SK-N-MC (cell line): ENCODE measurements around the gene TACC2.
"Not testable (repeated sequence)": the region's sequence is repeated elsewhere in the genome, so short reads cannot be mapped to it uniquely, and the experiment has no call there.

Experiments used
- DNase-seq: peaks from one replicate; pipeline ENCODE4 v3.0.0-alpha.2; 2011; ENCODE audit warnings: low read depth, low spot score
- H3K27ac ChIP-seq: fragments of 200-600 bp; sonication (generic); 2 replicates; pipeline ENCODE4 v1.5.1; 2016; ENCODE audit warnings: mixed run types
- H3K36me3 ChIP-seq: fragments of 200-600 bp; sonication (generic); 2 replicates; pipeline ENCODE4 v1.6.1; 2017; ENCODE audit warnings: antibody characterized with exemption, low read length, mixed read lengths; ENCODE audit not compliant: insufficient read depth
- H3K4me3 ChIP-seq: fragments of 200-600 bp; sonication (generic); 2 replicates; pipeline ENCODE4 v1.5.1; 2016
- H3K9ac ChIP-seq: fragments of 200-600 bp; sonication (generic); 2 replicates; pipeline ENCODE4 v1.8.0; 2017; ENCODE audit warnings: mixed run types, mixed read lengths; ENCODE audit not compliant: insufficient read length
- H3K9me3 ChIP-seq: fragments of 200-600 bp; sonication (generic); 2 replicates; pipeline ENCODE4 v1.6.1; 2017; ENCODE audit warnings: low read depth, mild to moderate bottlenecking, antibody characterized with exemption, low read length, moderate library complexity, mixed read lengths
- EZH2 ChIP-seq: fragments of 200-600 bp; sonication (generic); IDR thresholded peaks from one replicate; pipeline ENCODE4 v1.6.1; 2017; ENCODE audit warnings: antibody characterized with exemption
- FOXP2 ChIP-seq: optimal IDR thresholded peaks from 2 replicates; pipeline ENCODE3; 2011; ENCODE audit warnings: mild to moderate bottlenecking, moderate library complexity; ENCODE audit not compliant: insufficient read depth; ENCODE audit errors: extremely low read length, control extremely low read depth
- POLR2AphosphoS5 ChIP-seq: IDR thresholded peaks from 2 replicates; pipeline ENCODE4 v1.6.1; 2012; ENCODE audit warnings: mild to moderate bottlenecking, low read depth, low read length, borderline replicate concordance

TACC2 gene

DNA sequence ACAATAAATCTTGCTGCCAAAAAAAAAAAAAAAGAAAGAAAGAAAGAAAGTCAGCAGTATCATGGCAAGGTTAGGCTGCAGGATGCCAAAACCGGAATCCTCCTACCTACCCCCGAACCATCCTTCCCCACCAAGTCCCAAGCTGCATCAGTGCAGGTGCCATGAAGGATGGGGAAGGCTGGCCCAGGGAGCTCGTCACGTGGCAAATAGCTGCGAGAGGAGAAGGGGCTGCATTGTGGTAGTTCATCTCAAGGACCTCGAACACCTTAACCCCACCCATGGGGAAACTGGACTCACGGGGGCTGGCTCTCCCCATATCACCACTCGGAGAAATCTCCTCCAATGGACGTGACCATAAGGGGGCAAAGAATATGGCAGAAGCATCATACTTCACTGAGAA lies 86.2 kb downstream of the TACC2 start:
- no peak overlapping the region for H3K9ac ChIP-seq
- no peak overlapping the region for H3K4me3 ChIP-seq
- H3K36me3 ChIP-seq = no peaks in the 10 kb centered on the region
- H3K27ac ChIP-seq = no peak overlapping the region
- no peaks in the 10 kb centered on the region for H3K9me3 ChIP-seq
- TF ChIP-seq FOXP2 = no peak
- TF ChIP-seq POLR2AphosphoS5 = no peak
- no peak for TF ChIP-seq EZH2
- DNase-seq = no peak

DNA sequence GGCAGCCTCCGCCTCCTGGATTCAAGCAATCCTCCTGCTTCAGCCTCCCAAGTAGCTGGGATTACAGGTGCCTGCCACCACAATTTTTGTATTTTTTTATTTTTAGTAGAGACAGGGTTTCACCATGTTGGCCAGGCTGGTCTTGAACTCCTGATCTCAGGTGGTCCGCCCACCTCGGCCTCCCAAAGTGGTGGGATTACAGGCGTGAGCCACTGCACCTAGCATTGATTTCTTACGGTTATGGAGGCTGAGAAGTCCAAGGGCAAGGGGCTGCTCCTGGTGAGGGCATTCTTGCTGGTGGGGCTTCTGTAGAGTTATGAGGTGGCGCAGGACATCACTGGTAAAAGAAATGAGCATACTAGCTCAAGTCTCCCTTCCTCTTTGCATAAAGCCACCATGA lies 86.9 kb downstream of the TACC2 start:
- DNase-seq, H3K27ac ChIP-seq, H3K36me3 ChIP-seq, H3K9ac ChIP-seq, H3K9me3 ChIP-seq, H3K4me3 ChIP-seq: not testable (repeated sequence)

DNA sequence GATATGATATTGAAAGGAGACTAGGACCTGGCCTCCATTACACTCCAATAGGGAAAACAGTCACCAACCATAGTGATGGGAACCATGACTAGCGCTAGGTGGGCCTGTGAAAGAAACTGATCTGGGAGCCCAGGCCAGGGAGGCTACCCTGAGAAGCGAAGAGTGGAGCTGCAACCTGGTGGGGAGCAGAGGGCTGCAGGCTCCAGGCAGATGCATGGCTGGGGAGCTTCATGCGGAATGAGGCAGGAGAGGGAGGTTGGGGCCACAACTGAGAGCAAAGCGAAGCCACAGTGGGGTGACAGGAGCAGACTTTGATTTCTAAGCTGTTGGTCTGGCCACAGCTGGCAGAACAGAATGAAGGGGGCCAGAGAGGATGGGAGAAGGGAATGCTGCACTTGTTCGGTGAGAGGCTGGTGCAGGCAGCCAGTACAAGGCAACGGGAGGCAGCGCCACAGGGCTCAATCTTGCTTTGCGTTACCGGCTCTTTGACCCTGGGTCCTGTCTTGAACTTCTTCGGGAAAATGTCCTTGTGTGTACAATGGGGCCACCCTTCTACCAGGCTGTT lies 88.4 kb downstream of the TACC2 start:
- no peak for DNase-seq
- H3K4me3 ChIP-seq = no peak overlapping the region
- H3K9me3 ChIP-seq = no peaks in the 10 kb centered on the region
- no peak for TF ChIP-seq POLR2AphosphoS5
- TF ChIP-seq EZH2 = no peak
- TF ChIP-seq FOXP2 = no peak
- no peak overlapping the region for H3K9ac ChIP-seq
- H3K36me3 ChIP-seq = no peaks in the 10 kb centered on the region
- H3K27ac ChIP-seq = no peak overlapping the region

DNA sequence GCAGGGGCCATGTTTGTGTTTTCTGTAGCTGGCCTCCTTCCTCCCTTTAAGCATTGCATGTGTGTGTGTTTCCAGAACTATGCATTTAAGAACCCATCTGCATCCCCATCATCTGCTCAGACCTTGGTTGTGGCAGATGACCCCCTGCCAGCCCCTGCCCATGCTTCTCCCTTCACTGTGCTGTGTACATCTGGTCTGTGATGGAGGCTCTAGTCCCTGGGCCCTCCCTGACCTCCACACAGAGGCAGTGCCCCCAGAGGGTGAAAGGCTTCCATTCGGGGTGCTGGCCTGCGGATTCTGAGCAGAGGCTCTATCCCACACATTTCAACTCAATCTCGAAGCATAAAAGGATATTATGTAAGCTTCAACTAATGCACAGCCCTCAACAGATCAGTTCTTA lies 89.4 kb downstream of the TACC2 start:
- H3K36me3 ChIP-seq = no peaks in the 10 kb centered on the region
- no peak for DNase-seq

DNA sequence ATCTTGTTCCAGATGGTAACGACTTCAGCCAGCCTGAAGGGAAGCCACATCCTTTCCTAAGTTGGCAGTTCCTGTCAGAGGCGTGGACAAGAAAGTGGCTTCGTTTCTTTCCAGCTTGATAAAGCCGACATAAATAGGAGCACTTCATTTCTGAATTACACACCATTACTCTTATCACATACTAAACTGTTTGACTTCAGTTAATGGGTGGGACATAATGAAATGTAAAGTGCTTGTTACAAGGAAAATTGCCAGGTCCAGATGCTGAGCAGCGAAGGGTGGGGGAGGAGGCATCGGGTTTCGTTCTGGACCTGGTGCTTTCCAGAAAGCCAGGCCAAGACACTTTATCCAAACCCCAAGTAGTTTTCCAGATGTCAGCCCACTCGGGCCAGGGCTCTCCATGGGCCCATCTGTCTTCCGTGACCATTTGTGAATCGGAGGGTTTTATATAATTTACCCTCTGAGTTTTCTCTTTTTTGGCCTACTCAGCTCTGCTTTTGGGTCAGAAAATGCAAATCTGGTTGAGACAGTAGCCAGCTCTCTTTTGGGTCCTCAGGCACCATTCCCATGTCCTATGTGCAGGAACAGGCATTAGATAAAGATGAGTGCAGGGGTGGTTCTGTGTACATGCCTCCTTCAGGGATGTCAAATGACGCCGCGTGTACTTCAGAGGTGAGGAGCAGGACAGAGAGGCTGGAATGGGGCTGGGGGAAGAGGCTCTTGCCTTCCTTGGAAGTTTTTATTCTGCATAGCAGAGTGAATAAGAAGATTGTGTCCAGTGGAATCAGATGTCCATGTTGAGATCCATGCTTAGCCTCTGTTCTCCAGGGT lies 90.2 kb downstream of the TACC2 start:
- no peaks in the 10 kb centered on the region for H3K9me3 ChIP-seq
- H3K27ac ChIP-seq = no peak overlapping the region
- H3K36me3 ChIP-seq = no peaks in the 10 kb centered on the region
- no peak overlapping the region for H3K4me3 ChIP-seq
- TF ChIP-seq POLR2AphosphoS5 (no peak), FOXP2 (no peak), EZH2 (no peak)
- no peak overlapping the region for H3K9ac ChIP-seq
- no peak for DNase-seq

More for the DNA sequence above, 89.4 kb downstream of the TACC2 start:
- Histone ChIP-seq H3K4me3 (no peak overlapping the region), H3K9ac (no peak overlapping the region), H3K27ac (no peak overlapping the region), H3K9me3 (no peaks in the 10 kb centered on the region)
- no peak for TF ChIP-seq EZH2
- TF ChIP-seq POLR2AphosphoS5 = no peak
- TF ChIP-seq FOXP2 = no peak

DNA sequence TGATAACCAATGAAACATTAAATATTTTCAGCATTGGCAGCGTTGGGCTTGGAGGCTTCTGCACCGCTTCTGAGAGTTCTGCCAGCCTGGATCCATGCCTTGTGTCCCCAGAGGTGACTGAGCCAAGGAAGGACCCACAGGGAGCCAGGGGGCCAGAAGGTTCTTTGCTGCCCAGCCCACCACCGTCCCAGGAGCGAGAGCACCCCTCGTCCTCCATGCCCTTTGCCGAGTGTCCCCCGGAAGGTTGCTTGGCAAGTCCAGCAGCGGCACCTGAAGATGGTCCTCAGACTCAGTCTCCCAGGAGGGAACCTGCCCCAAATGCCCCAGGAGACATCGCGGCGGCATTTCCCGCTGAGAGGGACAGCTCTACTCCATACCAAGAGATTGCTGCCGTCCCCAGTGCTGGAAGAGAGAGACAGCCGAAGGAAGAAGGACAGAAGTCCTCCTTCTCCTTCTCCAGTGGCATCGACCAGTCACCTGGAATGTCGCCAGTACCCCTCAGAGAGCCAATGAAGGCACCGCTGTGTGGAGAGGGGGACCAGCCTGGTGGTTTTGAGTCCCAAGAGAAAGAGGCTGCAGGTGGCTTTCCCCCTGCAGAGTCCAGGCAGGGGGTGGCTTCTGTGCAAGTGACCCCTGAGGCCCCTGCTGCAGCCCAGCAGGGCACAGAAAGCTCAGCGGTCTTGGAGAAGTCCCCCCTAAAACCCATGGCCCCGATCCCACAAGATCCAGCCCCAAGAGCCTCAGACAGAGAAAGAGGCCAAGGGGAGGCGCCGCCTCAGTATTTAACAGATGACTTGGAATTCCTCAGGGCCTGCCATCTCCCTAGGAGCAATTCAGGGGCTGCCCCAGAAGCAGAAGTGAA lies 93.9 kb downstream of the TACC2 start:
- no peak for DNase-seq
- TF ChIP-seq EZH2 (no peak), POLR2AphosphoS5 (no peak), FOXP2 (no peak)
- no peaks in the 10 kb centered on the region for H3K9me3 ChIP-seq
- no peak overlapping the region for H3K4me3 ChIP-seq
- H3K27ac ChIP-seq = no peak overlapping the region
- no peaks in the 10 kb centered on the region for H3K36me3 ChIP-seq
- H3K9ac ChIP-seq = no peak overlapping the region

DNA sequence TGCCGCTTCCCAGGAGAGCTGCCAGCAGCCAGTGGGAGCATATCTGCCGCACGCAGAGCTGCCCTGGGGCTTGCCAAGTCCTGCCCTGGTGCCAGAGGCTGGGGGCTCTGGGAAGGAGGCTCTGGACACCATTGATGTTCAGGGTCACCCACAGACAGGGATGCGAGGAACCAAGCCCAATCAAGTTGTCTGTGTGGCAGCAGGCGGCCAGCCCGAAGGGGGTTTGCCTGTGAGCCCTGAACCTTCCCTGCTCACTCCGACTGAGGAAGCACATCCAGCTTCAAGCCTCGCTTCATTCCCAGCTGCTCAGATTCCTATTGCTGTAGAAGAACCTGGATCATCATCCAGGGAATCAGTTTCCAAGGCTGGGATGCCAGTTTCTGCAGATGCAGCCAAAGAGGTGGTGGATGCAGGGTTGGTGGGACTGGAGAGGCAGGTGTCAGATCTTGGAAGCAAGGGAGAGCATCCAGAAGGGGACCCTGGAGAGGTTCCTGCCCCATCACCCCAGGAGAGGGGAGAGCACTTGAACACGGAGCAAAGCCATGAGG lies 94.6 kb downstream of the TACC2 start:
- no peak for TF ChIP-seq POLR2AphosphoS5
- TF ChIP-seq FOXP2 = no peak
- TF ChIP-seq EZH2 = no peak
- DNase-seq = no peak
- Histone ChIP-seq H3K27ac (no peak overlapping the region), H3K4me3 (no peak overlapping the region), H3K9me3 (no peaks in the 10 kb centered on the region), H3K9ac (no peak overlapping the region), H3K36me3 (no peaks in the 10 kb centered on the region)

DNA sequence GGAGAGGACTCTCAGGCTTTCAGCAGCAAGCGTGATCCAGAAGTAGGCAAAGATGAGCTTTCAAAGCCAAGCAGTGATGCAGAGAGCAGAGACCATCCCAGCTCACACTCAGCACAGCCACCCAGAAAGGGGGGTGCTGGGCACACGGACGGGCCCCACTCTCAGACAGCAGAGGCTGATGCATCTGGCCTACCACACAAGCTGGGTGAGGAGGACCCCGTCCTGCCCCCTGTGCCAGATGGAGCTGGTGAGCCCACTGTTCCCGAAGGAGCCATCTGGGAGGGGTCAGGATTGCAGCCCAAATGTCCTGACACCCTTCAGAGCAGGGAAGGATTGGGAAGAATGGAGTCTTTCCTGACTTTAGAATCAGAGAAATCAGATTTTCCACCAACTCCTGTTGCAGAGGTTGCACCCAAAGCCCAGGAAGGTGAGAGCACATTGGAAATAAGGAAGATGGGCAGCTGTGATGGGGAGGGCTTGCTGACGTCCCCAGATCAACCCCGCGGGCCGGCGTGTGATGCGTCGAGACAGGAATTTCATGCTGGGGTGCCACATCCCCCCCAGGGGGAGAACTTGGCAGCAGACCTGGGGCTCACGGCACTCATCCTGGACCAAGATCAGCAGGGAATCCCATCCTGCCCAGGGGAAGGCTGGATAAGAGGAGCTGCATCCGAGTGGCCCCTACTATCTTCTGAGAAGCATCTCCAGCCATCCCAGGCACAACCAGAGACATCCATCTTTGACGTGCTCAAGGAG lies 95.5 kb downstream of the TACC2 start:
- Histone ChIP-seq H3K27ac (no peak overlapping the region), H3K36me3 (no peaks in the 10 kb centered on the region), H3K4me3 (no peak overlapping the region), H3K9me3 (no peaks in the 10 kb centered on the region), H3K9ac (no peak overlapping the region)
- TF ChIP-seq FOXP2 (no peak), POLR2AphosphoS5 (no peak), EZH2 (no peak)
- no peak for DNase-seq
